DMS53 treated with DMSO at 0.1 percent for 48 hours (cell line): ENCODE results near the gene NTN4.
"Not testable (repeated sequence)": the region's sequence is repeated elsewhere in the genome, so short reads cannot be mapped to it uniquely, and the experiment has no call there.

Experiments
- DNase-seq: peaks from one replicate; lab custom pipeline; 2025; ENCODE audit not compliant: unreplicated experiment; lab: John Stamatoyannopoulos, UW

Gene NTN4

GRCh38 chr12:95796982-95797289, 6.4 kb upstream of the NTN4 start:
- DNase-seq = no peak

GRCh38 chr12:95796225-95796981, 5.8 kb upstream of the NTN4 start:
- DNase-seq = no peak

GRCh38 chr12:95790917-95791849, 619 bp upstream of the NTN4 start:
- no peak for DNase-seq

- DNase-seq = no peak
Observed at GRCh38 chr12:95789126-95790032, 1.2 kb downstream of the NTN4 start.

GRCh38 chr12:95788637-95789036, 1.9 kb downstream of the NTN4 start:
- DNase-seq = peak; percentile 46

- no peak for DNase-seq
Observed at GRCh38 chr12:95787274-95787818, 3.2 kb downstream of the NTN4 start.

GRCh38 chr12:95784915-95785314, 5.6 kb downstream of the NTN4 start:
- DNase-seq = no peak

GRCh38 chr12:95784286-95784685, 6.3 kb downstream of the NTN4 start:
- no peak for DNase-seq

GRCh38 chr12:95775466-95775865, 15.1 kb downstream of the NTN4 start:
- not testable (repeated sequence) for DNase-seq

GRCh38 chr12:95774311-95775045, 16.1 kb downstream of the NTN4 start:
- no peak for DNase-seq

GRCh38 chr12:95773320-95773719, 17.2 kb downstream of the NTN4 start:
- DNase-seq = no peak

- DNase-seq = no peak
Observed at GRCh38 chr12:95767703-95768102, 22.9 kb downstream of the NTN4 start.

GRCh38 chr12:95766356-95767019, 24.1 kb downstream of the NTN4 start:
- DNase-seq = no peak

- no peak for DNase-seq
Observed at GRCh38 chr12:95764848-95765247, 25.7 kb downstream of the NTN4 start.

GRCh38 chr12:95763809-95764253, 26.7 kb downstream of the NTN4 start:
- DNase-seq = peak; percentile 97

- DNase-seq = peak; percentile 95
Observed at GRCh38 chr12:95762123-95762785, 28.3 kb downstream of the NTN4 start.

GRCh38 chr12:95760371-95760770, 30.2 kb downstream of the NTN4 start:
- no peak for DNase-seq

GRCh38 chr12:95759718-95760117, 30.8 kb downstream of the NTN4 start:
- DNase-seq = no peak

- no peak for DNase-seq
Observed at GRCh38 chr12:95759039-95759438, 31.5 kb downstream of the NTN4 start.
